Measurements from ENCODE around the gene HSPB9.

The HSPB9 gene

DNA sequence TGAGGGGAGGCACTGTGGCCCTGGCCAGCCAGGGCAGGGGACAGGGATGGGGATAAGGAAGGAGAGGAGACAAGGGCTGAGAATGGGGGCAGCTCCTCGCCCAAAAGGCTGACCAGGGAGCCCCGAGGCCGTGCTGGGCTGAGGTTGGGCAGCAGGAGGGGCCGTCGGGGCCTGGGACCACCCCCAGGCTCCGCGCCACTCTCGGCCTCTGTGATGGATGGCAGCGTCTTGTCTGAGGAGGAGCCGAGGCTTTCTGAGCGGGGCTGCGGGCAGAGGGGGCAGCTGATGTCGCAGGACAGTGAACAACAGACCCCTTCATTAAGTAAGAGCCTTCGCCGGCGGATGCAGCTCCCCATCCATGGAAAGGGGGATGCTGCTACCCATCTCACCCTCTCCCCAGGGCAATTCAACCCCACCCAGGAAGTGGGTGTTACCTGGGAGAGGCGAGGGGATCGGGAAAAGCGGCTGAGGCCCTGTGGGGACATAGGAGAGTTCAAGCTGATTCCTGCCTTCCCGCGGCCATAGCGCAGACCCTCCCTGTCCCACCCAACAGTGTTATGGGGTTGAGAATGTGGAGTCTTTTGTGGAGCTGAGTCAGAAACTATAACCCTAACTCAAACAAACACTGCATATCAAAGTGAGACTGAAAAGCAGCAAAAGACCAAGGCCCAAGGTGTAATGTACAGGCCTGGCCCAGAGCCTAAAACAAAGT lies 41.2 kb downstream of the HSPB9 start:
- no peak for TF ChIP-seq SPI1 (IDR thresholded peaks at IDR 0.05; ENCODE audit: borderline replicate concordance, low read depth)
- H3K27ac ChIP-seq (replicated peaks) = no peak overlapping the region
- no peak for DNase-seq (ENCODE audit: low read depth in 1 of 2, low spot score in 1 of 2)
- H3K4me3 ChIP-seq (replicated peaks; ENCODE audit: insufficient read depth, low read length) = no peak overlapping the region
- no peaks in the 10 kb centered on the region for H3K27me3 ChIP-seq (ENCODE audit: insufficient read depth, poor library complexity, severe bottlenecking)

DNA sequence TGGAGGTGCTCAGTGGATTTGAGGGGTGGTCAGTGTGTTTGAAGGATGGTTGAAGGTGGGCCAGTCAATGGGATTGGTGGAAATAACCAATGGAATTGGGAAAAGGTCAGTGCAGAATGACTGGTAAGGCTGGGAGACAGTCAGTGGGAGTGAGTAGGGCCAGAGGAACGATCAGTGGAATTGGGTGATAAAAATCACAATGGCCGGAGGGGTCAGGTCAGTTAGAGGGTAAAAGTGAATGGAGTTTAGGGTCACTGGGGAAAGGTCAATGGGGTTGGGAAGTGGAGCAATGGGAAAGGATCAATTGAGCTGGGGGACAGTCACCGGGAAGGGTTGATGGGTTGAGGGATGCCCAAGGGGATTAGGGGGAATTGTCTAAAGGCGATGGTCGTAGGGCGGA lies 43.1 kb downstream of the HSPB9 start:
- DNase-seq (ENCODE audit: low read depth in 1 of 2, low spot score in 1 of 2) = no peak
- TF ChIP-seq, protein P1, sequence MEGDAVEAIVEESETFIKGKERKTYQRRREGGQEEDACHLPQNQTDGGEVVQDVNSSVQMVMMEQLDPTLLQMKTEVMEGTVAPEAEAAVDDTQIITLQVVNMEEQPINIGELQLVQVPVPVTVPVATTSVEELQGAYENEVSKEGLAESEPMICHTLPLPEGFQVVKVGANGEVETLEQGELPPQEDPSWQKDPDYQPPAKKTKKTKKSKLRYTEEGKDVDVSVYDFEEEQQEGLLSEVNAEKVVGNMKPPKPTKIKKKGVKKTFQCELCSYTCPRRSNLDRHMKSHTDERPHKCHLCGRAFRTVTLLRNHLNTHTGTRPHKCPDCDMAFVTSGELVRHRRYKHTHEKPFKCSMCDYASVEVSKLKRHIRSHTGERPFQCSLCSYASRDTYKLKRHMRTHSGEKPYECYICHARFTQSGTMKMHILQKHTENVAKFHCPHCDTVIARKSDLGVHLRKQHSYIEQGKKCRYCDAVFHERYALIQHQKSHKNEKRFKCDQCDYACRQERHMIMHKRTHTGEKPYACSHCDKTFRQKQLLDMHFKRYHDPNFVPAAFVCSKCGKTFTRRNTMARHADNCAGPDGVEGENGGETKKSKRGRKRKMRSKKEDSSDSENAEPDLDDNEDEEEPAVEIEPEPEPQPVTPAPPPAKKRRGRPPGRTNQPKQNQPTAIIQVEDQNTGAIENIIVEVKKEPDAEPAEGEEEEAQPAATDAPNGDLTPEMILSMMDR (IDR thresholded peaks at IDR 0.05; ENCODE audit: insufficient read depth, low read length) = no peak
- no peak for TF ChIP-seq POLR2AphosphoS5 (IDR thresholded peaks at IDR 0.05; ENCODE audit: low read depth)
- TF ChIP-seq, protein P2, sequence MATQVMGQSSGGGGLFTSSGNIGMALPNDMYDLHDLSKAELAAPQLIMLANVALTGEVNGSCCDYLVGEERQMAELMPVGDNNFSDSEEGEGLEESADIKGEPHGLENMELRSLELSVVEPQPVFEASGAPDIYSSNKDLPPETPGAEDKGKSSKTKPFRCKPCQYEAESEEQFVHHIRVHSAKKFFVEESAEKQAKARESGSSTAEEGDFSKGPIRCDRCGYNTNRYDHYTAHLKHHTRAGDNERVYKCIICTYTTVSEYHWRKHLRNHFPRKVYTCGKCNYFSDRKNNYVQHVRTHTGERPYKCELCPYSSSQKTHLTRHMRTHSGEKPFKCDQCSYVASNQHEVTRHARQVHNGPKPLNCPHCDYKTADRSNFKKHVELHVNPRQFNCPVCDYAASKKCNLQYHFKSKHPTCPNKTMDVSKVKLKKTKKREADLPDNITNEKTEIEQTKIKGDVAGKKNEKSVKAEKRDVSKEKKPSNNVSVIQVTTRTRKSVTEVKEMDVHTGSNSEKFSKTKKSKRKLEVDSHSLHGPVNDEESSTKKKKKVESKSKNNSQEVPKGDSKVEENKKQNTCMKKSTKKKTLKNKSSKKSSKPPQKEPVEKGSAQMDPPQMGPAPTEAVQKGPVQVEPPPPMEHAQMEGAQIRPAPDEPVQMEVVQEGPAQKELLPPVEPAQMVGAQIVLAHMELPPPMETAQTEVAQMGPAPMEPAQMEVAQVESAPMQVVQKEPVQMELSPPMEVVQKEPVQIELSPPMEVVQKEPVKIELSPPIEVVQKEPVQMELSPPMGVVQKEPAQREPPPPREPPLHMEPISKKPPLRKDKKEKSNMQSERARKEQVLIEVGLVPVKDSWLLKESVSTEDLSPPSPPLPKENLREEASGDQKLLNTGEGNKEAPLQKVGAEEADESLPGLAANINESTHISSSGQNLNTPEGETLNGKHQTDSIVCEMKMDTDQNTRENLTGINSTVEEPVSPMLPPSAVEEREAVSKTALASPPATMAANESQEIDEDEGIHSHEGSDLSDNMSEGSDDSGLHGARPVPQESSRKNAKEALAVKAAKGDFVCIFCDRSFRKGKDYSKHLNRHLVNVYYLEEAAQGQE (IDR thresholded peaks at IDR 0.05; ENCODE audit: insufficient replicate concordance, low read depth) = no peak
- no peak for TF ChIP-seq SPI1 (IDR thresholded peaks at IDR 0.05; ENCODE audit: borderline replicate concordance, low read depth)
- no peak for TF ChIP-seq GABPA (IDR thresholded peaks at IDR 0.05; ENCODE audit: low read depth)
- Histone ChIP-seq H3K4me3 (replicated peaks; ENCODE audit: insufficient read depth, low read length) (no peak overlapping the region), H3K27ac (replicated peaks) (no peak overlapping the region), H3K27me3 (ENCODE audit: insufficient read depth, poor library complexity, severe bottlenecking) (no peaks in the 10 kb centered on the region)

DNA sequence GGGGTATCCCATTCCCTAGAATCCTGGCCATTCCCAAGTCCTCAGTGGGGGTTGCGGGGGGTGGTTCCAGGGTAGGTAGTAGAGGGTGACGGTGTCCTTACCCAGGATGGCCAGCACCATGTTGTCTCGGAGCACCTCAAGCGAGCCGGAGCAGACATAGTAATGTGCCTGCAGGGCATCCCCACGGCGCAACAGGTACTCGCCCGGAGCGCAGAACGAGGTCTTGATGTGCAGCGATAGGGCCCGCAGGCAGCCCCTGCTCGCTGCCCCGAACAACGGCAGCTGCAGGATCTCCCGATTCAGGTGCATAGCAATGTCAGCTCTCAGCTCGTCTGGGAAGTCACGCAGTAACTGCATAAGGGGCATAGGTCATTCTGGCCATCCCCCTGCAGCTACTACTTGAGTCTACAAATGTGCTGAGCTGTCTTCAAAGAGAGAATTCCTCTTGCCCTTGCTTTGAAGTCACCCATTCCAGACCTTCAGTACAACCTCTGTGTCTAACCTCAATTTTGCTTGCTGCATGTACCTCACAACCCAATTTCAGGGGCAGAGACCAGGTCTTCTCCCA lies 43.7 kb downstream of the HSPB9 start:
- DNase-seq (ENCODE audit: low read depth in 1 of 2, low spot score in 1 of 2) = no peak
- TF ChIP-seq POLR2AphosphoS5 (IDR thresholded peaks at IDR 0.05; ENCODE audit: low read depth) (no peak), GABPA (IDR thresholded peaks at IDR 0.05; ENCODE audit: low read depth) (no peak)
- TF ChIP-seq, protein P2 (IDR thresholded peaks at IDR 0.05; ENCODE audit: insufficient replicate concordance, low read depth) = no peak
- TF ChIP-seq, protein P1 (IDR thresholded peaks at IDR 0.05; ENCODE audit: insufficient read depth, low read length) = no peak
- no peaks in the 10 kb centered on the region for H3K27me3 ChIP-seq (ENCODE audit: insufficient read depth, poor library complexity, severe bottlenecking)
- H3K4me3 ChIP-seq (replicated peaks; ENCODE audit: insufficient read depth, low read length) = no peak overlapping the region
- no peak overlapping the region for H3K27ac ChIP-seq (replicated peaks)

DNA sequence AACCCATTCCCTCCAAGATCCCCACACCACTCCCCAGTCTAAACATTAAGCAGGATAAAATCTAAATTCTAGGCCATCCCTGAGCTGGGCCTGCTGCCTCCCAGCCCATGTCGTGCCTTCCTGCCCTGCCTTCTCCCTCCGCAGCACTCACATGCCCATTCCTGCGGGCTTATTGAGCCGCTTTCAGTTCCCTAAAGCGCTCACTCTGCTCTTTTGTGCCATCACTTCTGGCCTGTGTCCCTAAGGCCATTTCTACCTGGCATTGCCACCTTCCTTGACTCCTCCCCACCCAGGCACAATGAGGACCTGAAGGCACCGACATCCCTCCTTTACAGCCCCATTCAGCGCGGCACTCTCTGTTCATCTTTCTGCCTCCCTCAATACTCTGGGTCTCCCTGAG lies 45.2 kb downstream of the HSPB9 start:
- TF ChIP-seq, protein P1 (IDR thresholded peaks at IDR 0.05; ENCODE audit: insufficient read depth, low read length) = no peak
- TF ChIP-seq POLR2AphosphoS5 (IDR thresholded peaks at IDR 0.05; ENCODE audit: low read depth) (no peak), SPI1 (IDR thresholded peaks at IDR 0.05; ENCODE audit: borderline replicate concordance, low read depth) (no peak), GABPA (IDR thresholded peaks at IDR 0.05; ENCODE audit: low read depth) (no peak)
- TF ChIP-seq, protein P2 (IDR thresholded peaks at IDR 0.05; ENCODE audit: insufficient replicate concordance, low read depth) = no peak
- Histone ChIP-seq H3K4me3 (replicated peaks; ENCODE audit: insufficient read depth, low read length) (no peak overlapping the region), H3K27me3 (ENCODE audit: insufficient read depth, poor library complexity, severe bottlenecking) (no peaks in the 10 kb centered on the region), H3K27ac (replicated peaks) (no peak overlapping the region)
- DNase-seq (ENCODE audit: low read depth in 1 of 2, low spot score in 1 of 2) = no peak
